HepG2 (cell line): Measurements from ENCODE around the gene PLD1. TPM values are rescaled to one million over a fixed set of nuclear protein-coding genes. Genes with fewer than 3 reads are reported as not detected.

Source experiments
- ATAC-seq: fragments of 200-7000 bp; cut with Tn5 transposase; 3 replicates; pipeline ENCODE4 v1.9.1; 2020; ENCODE audit warnings: mild to moderate bottlenecking, moderate library complexity
- BruUV-seq: library from RNA; stranded (reverse); fragments of 400-500 nt; replicated peaks from 2 replicates; lab custom pipeline; 2021; lab: Mats Ljungman, UMichigan
- CTCF ChIA-PET: fragments of 300-600 bp; formaldehyde crosslinking; extraction: SDS; loops from one replicate; lab custom pipeline; 2021; ENCODE audit warnings: low total read pairs, inconsistent platforms, low intra/inter-chr PET ratio; lab: Yijun Ruan, JAX
- POLR2A ChIA-PET: fragments of 350-600 bp; sonication (Branson Sonifier 250); formaldehyde crosslinking; loops from one replicate; lab custom pipeline; 2020; ENCODE audit warnings: antibody characterized with exemption, inconsistent platforms; lab: Yijun Ruan, JAX
- DNase-seq: peaks from one replicate; pipeline ENCODE4 v3.0.0-alpha.2; 2015; ENCODE audit warnings: low spot score
- FAIRE-seq: peaks from 3 replicates; lab custom pipeline; 2011; peaks lifted over from hg19 to GRCh38; lab: Jason Lieb, UNC
- H2AFZ ChIP-seq: one replicate; pipeline ENCODE4 v1.6.1; 2011; ENCODE audit warnings: low read length, inconsistent platforms
- H3K27ac ChIP-seq: fragments of 300-600 bp; 3 replicates; pipeline ENCODE4 v1.8.0; 2011; ENCODE audit warnings: mixed run types, mild to moderate bottlenecking, mixed read lengths, low read length, inconsistent platforms; ENCODE audit not compliant: insufficient read depth; ENCODE audit errors: extremely low read length
- H3K27me3 ChIP-seq, 2 experiments: fragments of 200-600 bp in 1 of 2; 2 replicates in 1 of 2; 3 replicates in 1 of 2; pipeline versions ENCODE4 v1.6.0 to v1.8.0; 2011; ENCODE audit warnings: low read length in 2 of 2, mild to moderate bottlenecking in 2 of 2, moderate library complexity in 2 of 2, inconsistent platforms in 1 of 2; ENCODE audit not compliant: insufficient read depth in 2 of 2, control insufficient read depth in 1 of 2
- H3K36me3 ChIP-seq, 2 experiments: fragments of 200-600 bp in 1 of 2; replicated peaks in 1 of 2; 2 replicates in 1 of 2; 3 replicates in 1 of 2; pipeline versions ENCODE4 v1.5.1 to v1.8.0; 2011; ENCODE audit warnings: low read length in 2 of 2, inconsistent platforms in 1 of 2; ENCODE audit not compliant: insufficient read depth in 2 of 2, control insufficient read depth in 1 of 2
- H3K4me1 ChIP-seq: 2 replicates; pipeline ENCODE4 v1.5.1; 2012; ENCODE audit warnings: low read length, inconsistent platforms; ENCODE audit not compliant: insufficient read depth
- H3K4me2 ChIP-seq: 2 replicates; pipeline ENCODE4 v1.6.0; 2011; ENCODE audit warnings: low read depth, low read length, inconsistent platforms
- H3K4me3 ChIP-seq, 3 experiments: fragments of 200-600 bp in 1 of 3; sonication (generic), shearing (Covaris generic) in 1 of 3; replicated peaks in 1 of 3; 2 replicates each; pipeline ENCODE4 v1.5.1; 2011 to 2016; ENCODE audit warnings: low read length in 3 of 3, inconsistent platforms in 2 of 3, low read depth in 2 of 3, mild to moderate bottlenecking in 2 of 3, control low read depth in 1 of 3, mixed read lengths in 1 of 3; ENCODE audit not compliant: insufficient read depth in 1 of 3
- H3K79me2 ChIP-seq: one replicate; pipeline ENCODE4 v1.6.1; 2011; ENCODE audit warnings: low read length, inconsistent platforms; ENCODE audit not compliant: insufficient read depth
- H3K9ac ChIP-seq: 2 replicates; pipeline ENCODE4 v1.6.0; 2011; ENCODE audit warnings: mild to moderate bottlenecking, low read depth, low read length, inconsistent platforms; ENCODE audit not compliant: insufficient read depth
- H3K9me3 ChIP-seq: 2 replicates; pipeline ENCODE4 v1.5.1; 2012; ENCODE audit warnings: mild to moderate bottlenecking, low read length
- H4K20me1 ChIP-seq: 2 replicates; pipeline ENCODE4 v1.6.0; 2011; ENCODE audit warnings: inconsistent platforms, mild to moderate bottlenecking, low read length, moderate library complexity; ENCODE audit not compliant: insufficient read depth
- DNMT3B ChIP-seq: conservative IDR thresholded peaks from 2 replicates; pipeline ENCODE4 v1.6.1; 2016; ENCODE audit warnings: missing biosample characterization, control low read depth
- FOSL2 ChIP-seq: sonication (generic); formaldehyde crosslinking; IDR thresholded peaks from 2 replicates; pipeline ENCODE4 v1.4.0; 2020; ENCODE audit warnings: missing genetic modification reagents
- HDAC6 ChIP-seq: fragments of 200-600 bp; sonication (generic); IDR thresholded peaks from 2 replicates; pipeline ENCODE4 v1.7.0; 2017; ENCODE audit warnings: mild to moderate bottlenecking, antibody characterized with exemption, low read length, low read depth
- KDM6A ChIP-seq: IDR thresholded peaks from 2 replicates; pipeline ENCODE4 v1.6.1; 2016; ENCODE audit warnings: low read depth
- TSC22D2 ChIP-seq: sonication (generic); formaldehyde crosslinking; IDR thresholded peaks from 2 replicates; pipeline ENCODE4 v1.5.1; 2020; ENCODE audit warnings: missing genetic modification reagents, mild to moderate bottlenecking, borderline replicate concordance
- ZFP82 ChIP-seq: sonication (generic); formaldehyde crosslinking; IDR thresholded peaks from 2 replicates; pipeline ENCODE4 v1.5.1; 2020; ENCODE audit warnings: mild to moderate bottlenecking, missing genetic modification reagents, borderline replicate concordance
- ZFX ChIP-seq: sonication (generic); formaldehyde crosslinking; IDR thresholded peaks from 2 replicates; pipeline ENCODE4 v1.4.0; 2020; ENCODE audit warnings: mild to moderate bottlenecking, low read depth, missing genetic modification reagents, moderate library complexity
- ZMAT3 ChIP-seq: sonication (generic); formaldehyde crosslinking; conservative IDR thresholded peaks from 2 replicates; pipeline ENCODE4 v1.7.0; 2021; ENCODE audit warnings: missing genetic modification reagents
- ZNF776 ChIP-seq: sonication (generic); formaldehyde crosslinking; IDR thresholded peaks from 2 replicates; pipeline ENCODE4 v1.4.0; 2020; ENCODE audit warnings: mild to moderate bottlenecking, missing genetic modification reagents
- WGBS: methylation state at CpG from one replicate; pipeline ENCODE4 v1.1.6; 2017; ENCODE audit warnings: low lambda C conversion rate; 5-methylcytosine and 5-hydroxymethylcytosine counted together
- in situ Hi-C: cut with HindIII; loops from 2 replicates; pipeline ENCODE4 v1.10.0; 2017; ENCODE audit warnings: low pct_unique_long_range_greater_than_20kb; ENCODE audit not compliant: extremely low pct_ligation_motif_present
- intact Hi-C: fragments of 100-400 bp; cut with micrococcal nuclease; formaldehyde crosslinking; loops from one replicate; pipeline ENCODE4 v1.10.0; 2022; ENCODE audit not compliant: unreplicated experiment
- polyA plus RNA-seq, 8 experiments: library from polyadenylated mRNA; depleted of rRNA in 3 of 8; stranded (reverse) in 7 of 8; unstranded in 1 of 8; fragments of >200 nt; fragmentation: Illumina TruSeq in 4 of 8; extraction: Trizol in 4 of 8; gene quantifications; 2 replicates each; pipeline versions ENCODE4 v1.2.1 to v1.2.3, GENCODE V29; 2011 to 2016; ENCODE audit warnings: low read depth in 4 of 8, missing spikeins in 1 of 8, mixed read lengths in 1 of 8; ENCODE audit not compliant: insufficient read depth in 1 of 8
- total RNA-seq, 5 experiments: library from RNA; depleted of rRNA; stranded (reverse); fragments of >200 nt; fragmentation: Illumina TruSeq; extraction: Trizol; gene quantifications; 2 replicates each; pipeline ENCODE4 v1.2.3, GENCODE V29; 2016; ENCODE audit warnings: low read depth in 1 of 5
- TF ChIP-seq, protein P1 (sequence below): sonication (generic); formaldehyde crosslinking; IDR thresholded peaks from 2 replicates; pipeline ENCODE4 v1.5.1; 2020; ENCODE audit warnings: missing genetic modification reagents, mild to moderate bottlenecking, borderline replicate concordance
- TF ChIP-seq, protein P2 (sequence below): sonication (generic); formaldehyde crosslinking; IDR thresholded peaks from 2 replicates; pipeline ENCODE4 v1.4.0; 2020; ENCODE audit warnings: mild to moderate bottlenecking, missing genetic modification reagents
- TF ChIP-seq, protein P3 (sequence below): sonication (generic); formaldehyde crosslinking; IDR thresholded peaks from 2 replicates; pipeline ENCODE4 v1.4.0; 2020; ENCODE audit warnings: missing genetic modification reagents
- TF ChIP-seq, protein P4 (sequence below): IDR thresholded peaks from 2 replicates; pipeline ENCODE4 v1.6.1; 2016; ENCODE audit warnings: low read depth
- TF ChIP-seq, protein P5 (sequence below): IDR thresholded peaks from 2 replicates; pipeline ENCODE4 v1.6.1; 2012; ENCODE audit warnings: inconsistent platforms

PLD1 gene
- total and polyA plus RNA-seq, 2 of the 13 experiments (the other 11 are each of a cell fraction or from before 2014, with no cell fraction given), result 27.1 to 59.4 TPM

DNA sequence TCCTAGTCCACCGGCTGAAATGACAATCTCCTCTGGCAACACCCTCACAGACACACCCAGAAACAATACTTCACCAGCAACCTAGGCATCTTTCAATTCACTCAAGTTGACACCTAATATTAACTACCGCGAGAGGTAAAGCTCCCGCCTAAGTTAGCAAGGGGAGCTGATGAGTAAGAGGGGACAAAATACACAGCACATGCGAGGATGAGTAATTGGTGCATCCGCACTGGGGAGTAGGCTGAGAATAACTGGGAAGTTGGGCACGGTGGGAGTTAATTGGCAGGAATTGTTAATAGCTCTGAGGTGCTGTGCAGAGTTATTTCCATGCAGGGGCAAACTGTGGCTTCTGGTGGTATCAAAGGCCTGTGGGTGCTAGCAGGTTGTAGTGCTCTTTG, 14.5 kb upstream of the PLD1 start:
- no peak overlapping the region for H3K4me3 ChIP-seq
- H3K27me3 ChIP-seq, result no peaks in the 10 kb centered on the region
- FAIRE-seq, result no peak
- H2AFZ ChIP-seq, result no peak overlapping the region
- 0 out of 2 replicates have a peak overlapping the region, but pooled peaks have one; percentile 0 for H3K9ac ChIP-seq
- BruUV-seq, result no TSS peak
- intact Hi-C loops (loop anchor here (2.0 kb wide), 1 partner anchor 14 kb away; the partner anchor contains the start of gene PLD1), in situ Hi-C loops (no loop called here)
- peak; percentile 5; the same call in 1 of the 3 replicates for ATAC-seq
- H3K9me3 ChIP-seq, result no peaks in the 10 kb centered on the region
- no peak for DNase-seq
- no peaks in the 10 kb centered on the region for H3K36me3 ChIP-seq
- ChIA-PET POLR2A (interaction anchor here (0.8 to 4.1 kb wide), 4 partner anchors 13 to 18 kb away, joined by 3 to 59 read pairs (median 6); partner anchors contain the start of gene PLD1), CTCF (no interaction called here)
- WGBS, result 55% methylated on average over 7 of the region's 7 CpGs
- peak overlapping the region; percentile 45; the same call in 1 of the 2 replicates for H3K4me2 ChIP-seq
- no peaks in the 10 kb centered on the region for H3K79me2 ChIP-seq
- H3K27ac ChIP-seq, result peak overlapping the region; percentile 36
- H3K4me1 ChIP-seq, result peaks cover 86% of the 10 kb centered on the region
- no peaks in the 10 kb centered on the region for H4K20me1 ChIP-seq
- TF ChIP-seq ZMAT3 (CRISPR knock-in tag), result no peak
- peak; percentile 77 for TF ChIP-seq FOSL2 (CRISPR knock-in tag)
- no peak for TF ChIP-seq ZNF776 (CRISPR knock-in tag)
- 0 out of 2 replicates have a peak, but pooled peaks have one; percentile 4 for TF ChIP-seq KDM6A
- no peak for TF ChIP-seq TSC22D2 (CRISPR knock-in tag)
- 0 out of 2 replicates have a peak, but pooled peaks have one; percentile 14 for TF ChIP-seq ZFX (CRISPR knock-in tag)
- TF ChIP-seq, protein P1, sequence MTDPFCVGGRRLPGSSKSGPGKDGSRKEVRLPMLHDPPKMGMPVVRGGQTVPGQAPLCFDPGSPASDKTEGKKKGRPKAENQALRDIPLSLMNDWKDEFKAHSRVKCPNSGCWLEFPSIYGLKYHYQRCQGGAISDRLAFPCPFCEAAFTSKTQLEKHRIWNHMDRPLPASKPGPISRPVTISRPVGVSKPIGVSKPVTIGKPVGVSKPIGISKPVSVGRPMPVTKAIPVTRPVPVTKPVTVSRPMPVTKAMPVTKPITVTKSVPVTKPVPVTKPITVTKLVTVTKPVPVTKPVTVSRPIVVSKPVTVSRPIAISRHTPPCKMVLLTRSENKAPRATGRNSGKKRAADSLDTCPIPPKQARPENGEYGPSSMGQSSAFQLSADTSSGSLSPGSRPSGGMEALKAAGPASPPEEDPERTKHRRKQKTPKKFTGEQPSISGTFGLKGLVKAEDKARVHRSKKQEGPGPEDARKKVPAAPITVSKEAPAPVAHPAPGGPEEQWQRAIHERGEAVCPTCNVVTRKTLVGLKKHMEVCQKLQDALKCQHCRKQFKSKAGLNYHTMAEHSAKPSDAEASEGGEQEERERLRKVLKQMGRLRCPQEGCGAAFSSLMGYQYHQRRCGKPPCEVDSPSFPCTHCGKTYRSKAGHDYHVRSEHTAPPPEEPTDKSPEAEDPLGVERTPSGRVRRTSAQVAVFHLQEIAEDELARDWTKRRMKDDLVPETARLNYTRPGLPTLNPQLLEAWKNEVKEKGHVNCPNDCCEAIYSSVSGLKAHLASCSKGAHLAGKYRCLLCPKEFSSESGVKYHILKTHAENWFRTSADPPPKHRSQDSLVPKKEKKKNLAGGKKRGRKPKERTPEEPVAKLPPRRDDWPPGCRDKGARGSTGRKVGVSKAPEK, result no peak
- no peak for TF ChIP-seq ZFP82 (CRISPR knock-in tag)
- TF ChIP-seq, protein P2, sequence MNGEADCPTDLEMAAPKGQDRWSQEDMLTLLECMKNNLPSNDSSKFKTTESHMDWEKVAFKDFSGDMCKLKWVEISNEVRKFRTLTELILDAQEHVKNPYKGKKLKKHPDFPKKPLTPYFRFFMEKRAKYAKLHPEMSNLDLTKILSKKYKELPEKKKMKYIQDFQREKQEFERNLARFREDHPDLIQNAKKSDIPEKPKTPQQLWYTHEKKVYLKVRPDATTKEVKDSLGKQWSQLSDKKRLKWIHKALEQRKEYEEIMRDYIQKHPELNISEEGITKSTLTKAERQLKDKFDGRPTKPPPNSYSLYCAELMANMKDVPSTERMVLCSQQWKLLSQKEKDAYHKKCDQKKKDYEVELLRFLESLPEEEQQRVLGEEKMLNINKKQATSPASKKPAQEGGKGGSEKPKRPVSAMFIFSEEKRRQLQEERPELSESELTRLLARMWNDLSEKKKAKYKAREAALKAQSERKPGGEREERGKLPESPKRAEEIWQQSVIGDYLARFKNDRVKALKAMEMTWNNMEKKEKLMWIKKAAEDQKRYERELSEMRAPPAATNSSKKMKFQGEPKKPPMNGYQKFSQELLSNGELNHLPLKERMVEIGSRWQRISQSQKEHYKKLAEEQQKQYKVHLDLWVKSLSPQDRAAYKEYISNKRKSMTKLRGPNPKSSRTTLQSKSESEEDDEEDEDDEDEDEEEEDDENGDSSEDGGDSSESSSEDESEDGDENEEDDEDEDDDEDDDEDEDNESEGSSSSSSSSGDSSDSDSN (CRISPR knock-in tag), result no peak
- TF ChIP-seq, protein P3, sequence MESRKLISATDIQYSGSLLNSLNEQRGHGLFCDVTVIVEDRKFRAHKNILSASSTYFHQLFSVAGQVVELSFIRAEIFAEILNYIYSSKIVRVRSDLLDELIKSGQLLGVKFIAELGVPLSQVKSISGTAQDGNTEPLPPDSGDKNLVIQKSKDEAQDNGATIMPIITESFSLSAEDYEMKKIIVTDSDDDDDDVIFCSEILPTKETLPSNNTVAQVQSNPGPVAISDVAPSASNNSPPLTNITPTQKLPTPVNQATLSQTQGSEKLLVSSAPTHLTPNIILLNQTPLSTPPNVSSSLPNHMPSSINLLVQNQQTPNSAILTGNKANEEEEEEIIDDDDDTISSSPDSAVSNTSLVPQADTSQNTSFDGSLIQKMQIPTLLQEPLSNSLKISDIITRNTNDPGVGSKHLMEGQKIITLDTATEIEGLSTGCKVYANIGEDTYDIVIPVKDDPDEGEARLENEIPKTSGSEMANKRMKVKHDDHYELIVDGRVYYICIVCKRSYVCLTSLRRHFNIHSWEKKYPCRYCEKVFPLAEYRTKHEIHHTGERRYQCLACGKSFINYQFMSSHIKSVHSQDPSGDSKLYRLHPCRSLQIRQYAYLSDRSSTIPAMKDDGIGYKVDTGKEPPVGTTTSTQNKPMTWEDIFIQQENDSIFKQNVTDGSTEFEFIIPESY, result peak; percentile 96
- TF ChIP-seq, protein P4, sequence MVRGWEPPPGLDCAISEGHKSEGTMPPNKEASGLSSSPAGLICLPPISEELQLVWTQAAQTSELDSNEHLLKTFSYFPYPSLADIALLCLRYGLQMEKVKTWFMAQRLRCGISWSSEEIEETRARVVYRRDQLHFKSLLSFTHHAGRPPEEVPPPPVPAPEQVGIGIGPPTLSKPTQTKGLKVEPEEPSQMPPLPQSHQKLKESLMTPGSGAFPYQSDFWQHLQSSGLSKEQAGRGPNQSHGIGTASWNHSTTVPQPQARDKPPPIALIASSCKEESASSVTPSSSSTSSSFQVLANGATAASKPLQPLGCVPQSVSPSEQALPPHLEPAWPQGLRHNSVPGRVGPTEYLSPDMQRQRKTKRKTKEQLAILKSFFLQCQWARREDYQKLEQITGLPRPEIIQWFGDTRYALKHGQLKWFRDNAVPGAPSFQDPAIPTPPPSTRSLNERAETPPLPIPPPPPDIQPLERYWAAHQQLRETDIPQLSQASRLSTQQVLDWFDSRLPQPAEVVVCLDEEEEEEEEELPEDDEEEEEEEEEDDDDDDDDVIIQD, result no peak
- TF ChIP-seq DNMT3B, result peak; percentile 53; the same call in 1 of the 2 replicates
- TF ChIP-seq HDAC6, result no peak
- TF ChIP-seq, protein P5, sequence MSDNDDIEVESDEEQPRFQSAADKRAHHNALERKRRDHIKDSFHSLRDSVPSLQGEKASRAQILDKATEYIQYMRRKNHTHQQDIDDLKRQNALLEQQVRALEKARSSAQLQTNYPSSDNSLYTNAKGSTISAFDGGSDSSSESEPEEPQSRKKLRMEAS, result 0 out of 2 replicates have a peak, but pooled peaks have one; percentile 2
